Sigmoid colon (tissue), 7 donors: ENCODE results near the gene MTSS2. TPM values are rescaled to one million over a fixed set of nuclear protein-coding genes. Genes with fewer than 3 reads are reported as not detected.

Experiments used
- DNase-seq: peaks from one replicate; pipeline ENCODE4 v3.0.0-alpha.2; 2019
- H3K27ac ChIP-seq, 4 donors: fragments of 200-600 bp; sonication (generic); one replicate each; pipeline ENCODE4 v1.5.1; 2016 to 2019; ENCODE audit warnings: mild to moderate bottlenecking in 1 of 4
- H3K27me3 ChIP-seq, 3 donors: fragments of 200-600 bp; sonication (generic); one replicate each; pipeline ENCODE4 v1.5.1; 2019; ENCODE audit warnings: mild to moderate bottlenecking in 1 of 3
- H3K36me3 ChIP-seq, 4 donors: fragments of 200-600 bp; sonication (generic); one replicate each; pipeline ENCODE4 v1.5.1; 2016 to 2019
- H3K4me1 ChIP-seq, 4 donors: fragments of 200-600 bp; sonication (generic); one replicate each; pipeline ENCODE4 v1.5.1; 2017 to 2019
- H3K4me3 ChIP-seq, 4 donors: fragments of 200-600 bp; sonication (generic); one replicate each; pipeline ENCODE4 v1.5.1; 2017 to 2019; ENCODE audit warnings: mild to moderate bottlenecking in 2 of 4, moderate library complexity in 1 of 4
- H3K9me3 ChIP-seq, 4 donors: fragments of 200-600 bp in 3 of 4; sonication (generic) in 3 of 4; one replicate each; pipeline versions ENCODE4 v1.5.1 to v1.6.1; 2013 to 2019
- CTCF ChIP-seq, 4 experiments: fragments of 450-650 bp in 3 of 4; fragments of 200-600 bp in 1 of 4; IDR thresholded peaks; one replicate each; pipeline ENCODE4 v1.5.1; 2016 to 2019; ENCODE audit warnings: antibody characterized with exemption in 4 of 4, mild to moderate bottlenecking in 3 of 4, moderate library complexity in 2 of 4
- EP300 ChIP-seq, 4 donors: sonication (generic); formaldehyde crosslinking; IDR thresholded peaks; one replicate each; pipeline ENCODE4 v1.6.1; 2017; ENCODE audit warnings: antibody characterized with exemption in 4 of 4
- POLR2A ChIP-seq, 2 donors: fragments of 450-650 bp; IDR thresholded peaks; one replicate each; pipeline ENCODE4 v1.6.1; 2016; ENCODE audit warnings: antibody characterized with exemption in 2 of 2, mild to moderate bottlenecking in 2 of 2, moderate library complexity in 2 of 2
- POLR2AphosphoS5 ChIP-seq, 4 donors: sonication (generic); formaldehyde crosslinking; IDR thresholded peaks; one replicate each; pipeline ENCODE4 v1.6.1; 2017; ENCODE audit warnings: antibody characterized with exemption in 4 of 4
- WGBS, 2 donors: extraction: QIAGEN DNeasy Blood & Tissue Kit; methylation state at CpG; one replicate each; pipeline ENCODE4 v1.1.7; 2013; 5-methylcytosine and 5-hydroxymethylcytosine counted together
- intact Hi-C: fragments of 100-400 bp; cut with DNase I; formaldehyde crosslinking; loops from one replicate; pipeline ENCODE4 v1.15.1; 2023
- polyA plus RNA-seq, 3 donors: library from polyadenylated mRNA; stranded (reverse); fragments of 200-250 nt; gene quantifications; one replicate each; pipeline ENCODE4 v1.2.3, GENCODE V29; 2013
- total RNA-seq, 4 donors: library from RNA; depleted of rRNA; stranded (reverse); fragments of >200 nt; gene quantifications; one replicate each; pipeline ENCODE4 v1.1.0, GENCODE V29; 2016
- donor health status: healthy with polysubstance abuse.
- donor health status: Bipolar disorder and iron deficiency.
- donor health status: healthy.

Gene MTSS2
- total and polyA plus RNA-seq, 7 donors = 5.4 to 100.0 (median 36.4) TPM

DNA sequence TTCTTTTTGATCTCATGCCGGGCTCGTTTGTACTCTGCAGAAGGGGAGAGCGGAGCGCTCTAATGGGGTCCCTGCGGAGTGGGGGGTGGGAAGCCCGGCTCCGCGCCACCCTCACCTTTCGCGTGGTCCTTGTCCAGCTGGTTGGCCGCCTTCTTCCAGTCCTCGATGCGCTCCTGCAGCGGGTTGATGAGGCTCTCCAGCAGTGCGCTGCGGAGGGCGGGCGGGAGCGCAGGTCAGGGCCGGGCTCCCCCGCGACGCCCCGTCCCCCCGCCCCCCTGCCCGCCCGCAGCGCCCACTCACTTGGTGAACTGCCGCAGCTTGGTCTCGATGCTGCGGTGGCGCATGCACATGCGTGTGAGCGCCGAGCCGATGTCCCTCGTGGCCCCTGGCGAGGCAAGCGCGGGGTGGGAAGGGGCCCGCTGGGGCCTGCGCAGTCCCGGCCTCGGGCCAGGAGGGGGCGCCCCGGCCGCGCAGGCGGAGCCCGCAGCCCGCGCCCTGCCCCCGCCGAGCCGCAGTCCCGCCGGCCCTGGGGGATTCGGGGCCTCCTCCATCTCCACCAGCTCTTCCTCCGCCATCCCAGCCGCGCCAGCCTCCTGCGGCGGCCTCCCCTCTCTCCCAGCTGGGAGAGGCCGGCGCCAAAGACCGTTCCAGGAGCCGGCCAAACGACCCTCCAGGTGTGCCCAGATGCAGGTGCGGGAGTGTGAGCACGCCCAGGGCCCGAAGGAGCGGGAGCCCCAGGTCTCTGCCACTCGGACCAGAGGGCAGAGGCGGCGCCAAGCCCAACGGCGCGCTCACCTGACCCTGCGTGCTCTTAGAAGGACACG, 6.0 kb downstream of the MTSS2 start:
- Histone ChIP-seq H3K4me1 (peaks cover 0 to 70% (median 54%) of the 10 kb centered on the region in 4 donors), H3K27me3 (no peaks in the 10 kb centered on the region), H3K36me3 (peaks cover 34 to 56% (median 51%) of the 10 kb centered on the region in 4 donors), H3K9me3 (no peaks in the 10 kb centered on the region), H3K4me3 (no peak overlapping the region), H3K27ac (peak overlapping the region; percentile 86 to 99 (median 96))
- intact Hi-C loops = loop anchor here (1.0 kb wide), 2 partner anchors 58 to 91 kb away; no protein-coding TSS in a partner anchor
- TF ChIP-seq POLR2AphosphoS5 (IDR thresholded peaks at IDR 0.05) (peak in 1 of 4 donors; percentile 1), POLR2A (IDR thresholded peaks at IDR 0.05) (no peak), CTCF (IDR thresholded peaks at IDR 0.05) (peak in 2 of 4 experiments; percentile 14 to 78)
- WGBS, 2 donors = 64 to 72% methylated on average over 80 of the region's 80 CpGs
- DNase-seq = no peak

DNA sequence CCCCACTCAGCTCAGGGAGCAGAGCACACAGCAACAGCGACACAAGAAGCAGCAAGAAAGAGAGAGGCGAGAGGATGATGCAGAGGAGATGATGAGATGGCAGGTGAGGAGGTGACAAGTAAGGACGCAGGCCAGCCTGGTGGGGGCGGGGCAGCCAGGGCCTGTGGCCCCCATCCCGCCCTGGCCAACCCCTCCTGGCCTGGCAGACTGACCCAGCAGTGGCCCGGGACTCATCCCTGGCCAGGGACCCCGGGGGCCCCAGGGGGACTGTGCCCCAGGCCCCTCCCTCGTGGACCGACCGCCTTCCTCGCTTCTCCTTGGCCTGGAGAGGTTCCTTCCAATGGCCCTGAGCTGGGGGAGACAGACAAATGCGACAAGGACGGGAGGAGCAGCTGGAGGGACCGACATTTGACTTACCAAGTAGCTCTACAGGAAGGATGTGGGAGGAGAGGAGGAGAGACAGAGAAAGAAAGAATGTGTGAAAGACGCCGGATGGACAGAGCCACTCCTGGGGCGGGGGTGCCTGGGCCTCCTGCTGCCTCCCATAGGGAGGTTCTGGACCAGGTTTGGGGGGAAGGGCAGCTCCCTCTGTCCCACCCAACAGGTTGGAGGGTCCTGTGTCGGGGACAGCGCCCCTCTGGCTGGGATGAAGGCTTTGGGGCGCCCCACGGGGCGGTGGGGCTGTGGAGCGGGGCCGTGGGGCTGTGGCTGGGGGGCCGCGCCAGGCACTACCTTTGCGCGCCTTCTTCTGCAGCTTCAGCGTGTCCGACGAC, 6.8 kb downstream of the MTSS2 start:
- peak overlapping the region; percentile 86 to 99 (median 96) for H3K27ac ChIP-seq
- 89 to 90% methylated on average over 31 of the region's 31 CpGs for WGBS, 2 donors
- peaks cover 34 to 64% (median 59%) of the 10 kb centered on the region in 4 donors for H3K36me3 ChIP-seq
- TF ChIP-seq POLR2AphosphoS5 (IDR thresholded peaks at IDR 0.05) (peak in 1 of 4 donors; percentile 10), EP300 (IDR thresholded peaks at IDR 0.05) (no peak)
- no peak overlapping the region for H3K4me3 ChIP-seq
- intact Hi-C loops = loop anchor here (1.0 kb wide), 1 partner anchor 92 kb away; no protein-coding TSS in a partner anchor
- no peaks in the 10 kb centered on the region for H3K27me3 ChIP-seq
- H3K9me3 ChIP-seq = no peaks in the 10 kb centered on the region
- no peak for DNase-seq
- H3K4me1 ChIP-seq = peaks cover 0 to 62% (median 48%) of the 10 kb centered on the region in 4 donors

DNA sequence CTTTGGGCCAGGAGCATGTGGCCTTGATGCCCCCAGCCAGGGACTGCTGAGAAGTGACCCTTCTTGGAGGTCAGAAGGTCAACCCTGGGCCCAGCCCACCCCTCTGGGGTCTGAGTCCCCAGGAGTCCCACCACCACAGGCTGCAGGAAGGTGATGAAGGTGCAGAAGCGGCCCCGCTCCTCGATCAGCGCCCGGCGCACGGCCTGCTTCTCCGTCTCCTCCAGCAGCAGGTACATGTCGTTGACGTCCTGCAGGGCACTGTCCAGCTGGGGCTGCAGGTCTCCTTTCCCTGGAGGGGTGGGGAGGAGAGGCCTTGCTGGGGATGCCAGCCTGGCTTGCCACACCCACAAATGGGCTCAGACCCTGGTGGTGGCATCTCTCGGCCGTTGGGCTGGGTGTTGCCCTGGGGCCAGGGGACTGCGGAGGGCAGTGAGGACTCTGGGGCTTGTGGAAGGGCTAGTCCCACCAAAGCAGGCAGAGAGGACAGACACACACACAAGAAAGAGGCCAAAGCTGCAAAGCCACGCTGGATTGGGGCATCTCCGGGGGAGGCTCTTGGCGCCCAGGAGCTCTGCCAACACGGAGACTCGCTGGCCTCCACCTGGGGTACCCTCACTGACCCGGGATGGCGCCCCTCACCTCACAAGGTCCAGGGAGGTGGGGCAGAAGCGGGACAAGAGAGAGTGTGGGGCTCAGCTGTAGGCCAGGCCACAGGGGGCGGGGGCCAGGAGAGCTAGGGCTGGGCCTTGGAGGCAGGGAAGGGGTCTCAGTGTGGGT, 7.5 kb downstream of the MTSS2 start:
- Histone ChIP-seq H3K4me1 (peaks cover 0 to 54% (median 40%) of the 10 kb centered on the region in 4 donors), H3K36me3 (peaks cover 34 to 72% (median 64%) of the 10 kb centered on the region in 4 donors)
- intact Hi-C loops = no loop called here

GRCh38 chr16:70677499-70678120, 8.2 kb downstream of the MTSS2 start:
- intact Hi-C loops = no loop called here
- peak overlapping the region; percentile 29 to 99 (median 91) for H3K27ac ChIP-seq
- no peaks in the 10 kb centered on the region for H3K9me3 ChIP-seq
- H3K4me3 ChIP-seq = no peak overlapping the region
- 93 to 94% methylated on average over 15 of the region's 15 CpGs for WGBS, 2 donors
- no peak for TF ChIP-seq EP300 (IDR thresholded peaks at IDR 0.05)
- TF ChIP-seq POLR2AphosphoS5 (IDR thresholded peaks at IDR 0.05) = no peak
- peaks cover 34 to 79% (median 68%) of the 10 kb centered on the region in 4 donors for H3K36me3 ChIP-seq
- H3K27me3 ChIP-seq = no peaks in the 10 kb centered on the region
- peaks cover 0 to 47% (median 33%) of the 10 kb centered on the region in 4 donors for H3K4me1 ChIP-seq
- DNase-seq = no peak

More for the DNA sequence above, 7.5 kb downstream of the MTSS2 start:
- Histone ChIP-seq H3K4me3 (no peak overlapping the region), H3K9me3 (no peaks in the 10 kb centered on the region), H3K27me3 (no peaks in the 10 kb centered on the region), H3K27ac (peak overlapping the region; percentile 86 to 99 (median 96))
- TF ChIP-seq CTCF (IDR thresholded peaks at IDR 0.05) = no peak
- no peak for TF ChIP-seq EP300 (IDR thresholded peaks at IDR 0.05)
- TF ChIP-seq POLR2AphosphoS5 (IDR thresholded peaks at IDR 0.05) = no peak
- TF ChIP-seq POLR2A (IDR thresholded peaks at IDR 0.05) = no peak
- DNase-seq = no peak
- WGBS, 2 donors = 91 to 93% methylated on average over 22 of the region's 22 CpGs
